HG03520 (cell line): ENCODE data around the gene DLL3.
A peak's percentile ranks its signal among the peaks of the same experiment; 100 is the strongest.
"Not testable (repeated sequence)": the region's sequence is repeated elsewhere in the genome, so short reads cannot be mapped to it uniquely, and the experiment has no call there.

Source experiments
- ATAC-seq: cut with Tn5 transposase; IDR thresholded peaks from one replicate; pipeline ENCODE4 v1.9.1; 2021; ENCODE audit warnings: mild to moderate bottlenecking, moderate library complexity; ENCODE audit not compliant: unreplicated experiment

DLL3 gene, protein sequence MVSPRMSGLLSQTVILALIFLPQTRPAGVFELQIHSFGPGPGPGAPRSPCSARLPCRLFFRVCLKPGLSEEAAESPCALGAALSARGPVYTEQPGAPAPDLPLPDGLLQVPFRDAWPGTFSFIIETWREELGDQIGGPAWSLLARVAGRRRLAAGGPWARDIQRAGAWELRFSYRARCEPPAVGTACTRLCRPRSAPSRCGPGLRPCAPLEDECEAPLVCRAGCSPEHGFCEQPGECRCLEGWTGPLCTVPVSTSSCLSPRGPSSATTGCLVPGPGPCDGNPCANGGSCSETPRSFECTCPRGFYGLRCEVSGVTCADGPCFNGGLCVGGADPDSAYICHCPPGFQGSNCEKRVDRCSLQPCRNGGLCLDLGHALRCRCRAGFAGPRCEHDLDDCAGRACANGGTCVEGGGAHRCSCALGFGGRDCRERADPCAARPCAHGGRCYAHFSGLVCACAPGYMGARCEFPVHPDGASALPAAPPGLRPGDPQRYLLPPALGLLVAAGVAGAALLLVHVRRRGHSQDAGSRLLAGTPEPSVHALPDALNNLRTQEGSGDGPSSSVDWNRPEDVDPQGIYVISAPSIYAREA

GRCh38 chr19:39498798-39499642 is at the start of gene DLL3:
Gene DLL3 (plus strand): TSS chr19:39498947. CDS start chr19:39498975, 28 bp downstream.
- ATAC-seq: no peak

- ATAC-seq: no peak
Observed at GRCh38 chr19:39449116-39449797, 49.5 kb upstream of the DLL3 start.

DNA sequence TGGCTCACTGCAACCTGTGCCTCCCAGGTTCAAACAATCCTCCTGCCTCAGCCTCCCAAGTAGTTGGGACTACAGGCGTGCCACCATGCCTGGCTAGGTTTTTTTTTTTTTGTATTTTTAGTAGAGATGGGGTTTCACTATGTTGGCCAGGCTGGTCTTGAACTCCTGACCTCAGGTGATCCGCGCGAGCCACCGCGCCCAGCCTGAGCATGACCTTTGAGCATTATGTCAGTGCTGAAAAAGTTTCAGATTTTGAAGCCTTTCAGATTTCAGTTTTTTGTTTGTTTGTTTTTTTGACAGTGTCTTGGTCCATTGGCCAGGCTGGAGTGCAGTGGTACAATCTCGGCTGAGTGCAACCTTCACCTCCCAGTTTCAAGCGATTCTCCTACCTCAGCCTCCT is 47.5 kb upstream of the DLL3 start:
- ATAC-seq: not testable (repeated sequence)

- no peak for ATAC-seq
Observed at GRCh38 chr19:39463403-39463802, 35.3 kb upstream of the DLL3 start.

DNA sequence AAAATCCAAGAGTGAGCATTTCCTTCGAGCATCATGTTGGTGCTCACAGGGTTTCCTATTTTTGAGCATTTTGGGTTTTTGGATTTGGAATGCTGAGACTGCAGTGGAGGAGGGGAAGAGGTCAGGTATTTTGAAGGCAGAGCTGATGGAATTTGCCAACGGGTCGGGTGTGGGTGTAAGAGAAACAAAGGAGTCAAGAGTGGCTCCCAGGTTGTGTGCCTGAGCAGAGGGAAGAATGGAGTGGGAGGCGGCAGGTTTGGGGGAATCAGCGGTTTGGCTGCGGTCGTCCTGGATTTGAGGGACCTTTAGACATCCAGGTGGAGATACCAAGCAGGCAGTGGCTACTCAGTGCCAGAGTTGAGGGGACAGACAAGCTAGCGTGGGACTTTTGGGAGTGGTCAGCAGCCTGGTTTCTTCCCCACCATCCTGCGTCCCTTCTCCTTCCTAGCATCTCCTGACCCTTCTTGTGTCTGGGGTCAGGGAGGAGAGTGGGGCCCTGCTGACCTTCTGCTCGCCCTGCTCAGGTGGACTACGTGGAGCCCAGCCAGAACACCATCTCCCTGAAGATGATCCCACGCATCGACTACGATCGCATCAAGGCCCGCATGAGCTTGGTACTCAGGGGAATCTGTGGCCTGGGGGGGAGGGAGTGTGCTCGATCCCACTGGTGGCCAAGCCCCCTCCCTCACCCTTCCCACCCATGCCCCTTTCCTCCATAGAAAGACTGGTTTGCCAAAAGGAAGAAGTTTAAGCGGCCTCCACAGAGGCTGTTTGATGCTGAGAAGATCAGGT is 32.6 kb upstream of the DLL3 start:
- no peak for ATAC-seq

GRCh38 chr19:39467941-39468340 is 30.8 kb upstream of the DLL3 start:
- no peak for ATAC-seq

GRCh38 chr19:39469036-39469435 is 29.7 kb upstream of the DLL3 start:
- no peak for ATAC-seq

DNA sequence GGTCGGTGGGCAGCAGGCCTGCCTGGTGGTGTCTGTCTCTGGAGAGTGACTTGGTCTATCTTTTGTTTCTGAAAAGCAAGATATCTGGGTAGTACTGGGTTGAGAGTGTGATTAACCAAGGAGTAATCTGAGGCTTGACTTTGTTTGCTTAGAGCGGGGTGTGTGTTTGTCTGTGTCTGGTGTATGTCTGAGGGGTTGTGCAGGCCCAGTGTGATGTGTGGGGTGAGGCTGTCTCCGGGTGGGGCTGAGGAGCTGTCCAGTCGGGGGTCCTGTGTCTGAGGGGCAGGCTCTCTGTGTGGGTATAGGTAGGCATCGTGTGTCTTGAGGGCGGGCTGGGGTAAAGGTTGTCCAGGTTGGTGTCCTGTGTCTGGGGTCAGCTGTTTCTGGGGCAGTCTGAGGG is 29.2 kb upstream of the DLL3 start:
- no peak for ATAC-seq

- no peak for ATAC-seq
Observed at GRCh38 chr19:39470724-39471339, 27.9 kb upstream of the DLL3 start.

DNA sequence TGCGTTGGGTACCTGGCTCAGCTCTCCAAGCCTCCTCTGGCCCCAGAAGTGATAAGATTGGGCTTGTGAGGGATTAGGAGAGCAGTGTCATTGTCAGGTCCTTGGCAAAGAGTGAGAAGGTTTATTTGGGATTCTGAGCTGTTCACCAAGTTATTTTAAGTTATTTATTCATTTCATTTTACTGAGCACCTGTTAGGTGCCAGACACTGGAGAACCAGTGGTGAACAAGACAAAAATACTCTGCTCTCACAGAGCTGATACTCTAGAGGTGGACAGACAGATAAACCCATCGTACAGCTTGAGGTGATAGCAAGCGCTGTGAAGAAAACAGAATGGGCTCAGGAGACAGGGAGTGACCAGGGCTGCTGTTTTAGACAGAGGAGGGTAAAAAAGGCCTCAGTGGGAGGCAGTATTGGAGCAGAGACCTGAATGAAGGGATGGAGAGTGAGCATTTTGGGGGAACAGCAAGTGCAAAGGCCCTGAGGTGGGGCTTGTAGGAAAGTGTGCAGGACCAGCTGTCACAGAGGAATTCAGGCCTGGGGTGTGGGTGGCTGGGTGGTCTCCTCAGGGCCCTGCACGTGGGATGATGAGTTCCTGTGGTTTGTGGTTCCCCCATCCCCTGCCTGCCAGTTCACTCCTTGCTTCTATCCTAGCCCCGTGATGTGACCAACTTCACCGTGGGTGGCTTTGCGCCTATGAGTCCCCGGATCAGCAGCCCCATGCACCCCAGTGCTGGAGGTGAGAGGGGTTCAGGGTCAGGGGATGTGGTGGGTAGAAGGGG is 26.8 kb upstream of the DLL3 start:
- ATAC-seq: no peak

- ATAC-seq: no peak
Observed at GRCh38 chr19:39472746-39473442, 25.9 kb upstream of the DLL3 start.

- ATAC-seq: no peak
Observed at GRCh38 chr19:39473443-39473960, 25.2 kb upstream of the DLL3 start.

DNA sequence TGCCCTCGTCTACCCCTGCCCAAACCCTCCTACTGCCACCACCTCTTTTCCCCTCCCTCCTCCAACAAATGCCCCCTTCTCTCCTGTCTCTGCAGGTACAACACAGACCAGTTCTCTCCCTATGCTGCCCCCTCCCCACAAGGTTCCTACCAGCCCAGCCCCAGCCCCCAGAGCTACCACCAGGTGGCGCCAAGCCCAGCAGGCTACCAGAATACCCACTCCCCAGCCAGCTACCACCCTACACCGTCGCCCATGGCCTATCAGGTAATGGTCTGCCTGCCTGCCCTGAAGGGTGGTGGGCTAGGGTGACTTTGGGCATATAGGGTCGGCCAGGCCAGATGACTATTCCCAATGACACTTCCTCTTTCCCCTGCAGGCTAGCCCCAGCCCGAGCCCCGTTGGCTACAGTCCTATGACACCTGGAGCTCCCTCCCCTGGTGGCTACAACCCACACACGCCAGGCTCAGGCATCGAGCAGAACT is 24.6 kb upstream of the DLL3 start:
- ATAC-seq: no peak

DNA sequence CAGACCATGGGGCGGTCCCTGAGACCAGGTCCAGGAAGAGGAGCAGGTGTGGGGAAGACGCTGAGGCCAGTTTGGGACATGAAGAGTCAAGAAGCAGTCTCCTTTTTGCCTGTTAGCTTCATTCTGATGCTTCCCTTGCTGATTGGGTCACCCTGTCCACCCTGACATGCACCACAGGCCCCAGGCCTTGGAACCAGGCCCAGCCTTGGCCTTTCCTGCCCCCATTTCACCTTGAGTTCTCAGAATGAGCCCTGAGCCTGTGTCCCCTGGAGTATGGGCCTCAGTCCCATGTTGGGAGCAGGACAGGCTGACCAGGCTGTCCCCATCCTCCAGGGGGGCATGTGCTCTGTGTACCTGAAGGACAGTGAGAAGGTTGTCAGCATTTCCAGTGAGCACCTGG is 23.0 kb upstream of the DLL3 start:
- no peak for ATAC-seq

DNA sequence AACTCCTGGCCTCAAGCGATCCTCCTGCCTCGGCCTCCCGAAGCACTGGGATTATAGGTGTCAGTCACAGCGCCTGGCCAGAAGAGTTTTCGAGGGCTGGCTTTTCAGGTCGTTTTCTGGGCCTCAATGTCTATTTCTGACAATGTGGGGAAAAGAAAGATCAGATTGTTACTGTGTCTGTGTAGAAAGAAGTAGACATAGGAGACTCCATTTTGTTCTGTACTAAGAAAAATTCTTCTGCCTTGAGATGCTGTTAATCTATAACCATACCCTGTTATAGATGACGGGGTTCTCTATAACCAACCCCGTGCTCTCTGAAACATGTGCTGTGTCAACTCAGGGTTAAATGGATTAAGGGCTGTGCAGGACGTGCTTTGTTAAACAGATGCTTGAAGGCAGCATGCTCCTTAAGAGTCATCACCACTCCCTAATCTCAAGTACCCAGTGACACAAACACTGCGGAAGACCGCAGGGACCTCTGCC is 19.4 kb upstream of the DLL3 start:
- not testable (repeated sequence) for ATAC-seq

GRCh38 chr19:39479916-39480315 is 18.8 kb upstream of the DLL3 start:
- no peak for ATAC-seq

DNA sequence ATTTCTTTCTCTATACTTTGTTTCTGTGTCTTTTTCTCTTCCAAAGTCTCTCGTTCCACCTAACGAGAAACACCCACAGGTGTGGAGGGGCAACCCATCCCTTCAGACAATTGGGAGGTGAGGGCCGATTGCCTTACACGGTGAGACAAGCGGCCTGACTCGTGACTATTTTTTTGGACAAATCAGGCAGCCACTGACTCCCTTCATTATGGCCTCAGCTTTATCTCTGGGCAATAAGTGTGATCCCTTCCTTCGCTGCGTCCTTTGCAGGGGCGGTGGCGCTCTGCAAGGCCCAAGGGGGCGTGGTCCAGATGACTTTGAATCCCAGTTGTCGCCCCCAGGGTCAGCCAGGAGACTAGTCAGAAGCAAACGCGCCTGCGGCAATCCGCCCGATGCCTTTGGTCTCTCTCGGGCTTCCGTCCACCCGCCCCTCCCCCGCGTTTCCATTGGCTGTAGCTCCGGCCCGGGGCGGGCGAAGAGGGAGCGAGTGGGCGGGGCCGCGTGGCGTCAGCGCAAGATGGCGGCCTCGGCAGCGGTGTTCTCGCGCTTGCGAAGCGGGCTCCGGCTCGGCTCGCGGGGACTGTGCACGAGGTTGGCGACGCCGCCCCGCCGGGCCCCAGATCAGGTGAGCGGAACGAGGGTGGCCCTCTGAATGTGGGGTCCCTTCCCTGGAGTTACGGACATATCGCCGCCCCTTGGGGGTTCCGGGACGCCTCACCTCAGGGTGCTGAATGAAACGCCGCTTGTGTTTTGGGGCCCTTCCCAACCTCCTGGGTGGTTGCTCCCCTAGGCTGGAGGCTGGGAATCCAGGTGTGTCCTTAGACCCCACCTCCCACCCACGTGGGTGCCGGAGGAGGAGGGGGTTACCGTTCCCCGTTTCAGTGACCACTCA is 18.2 kb upstream of the DLL3 start, which contains the start of gene TIMM50:
TSS of gene TIMM50 (plus strand) at position 502 of the 892 bp plus-strand sequence. CDS start at position 518, 16 bp downstream.
- peak; percentile 84 for ATAC-seq
